GM19438 (cell line): ENCODE results near the gene SLC35D2.

Source experiments
- ATAC-seq: cut with Tn5 transposase; IDR thresholded peaks from one replicate; pipeline ENCODE4 v1.9.1; 2021; ENCODE audit warnings: low read depth; ENCODE audit not compliant: unreplicated experiment

SLC35D2 gene

DNA sequence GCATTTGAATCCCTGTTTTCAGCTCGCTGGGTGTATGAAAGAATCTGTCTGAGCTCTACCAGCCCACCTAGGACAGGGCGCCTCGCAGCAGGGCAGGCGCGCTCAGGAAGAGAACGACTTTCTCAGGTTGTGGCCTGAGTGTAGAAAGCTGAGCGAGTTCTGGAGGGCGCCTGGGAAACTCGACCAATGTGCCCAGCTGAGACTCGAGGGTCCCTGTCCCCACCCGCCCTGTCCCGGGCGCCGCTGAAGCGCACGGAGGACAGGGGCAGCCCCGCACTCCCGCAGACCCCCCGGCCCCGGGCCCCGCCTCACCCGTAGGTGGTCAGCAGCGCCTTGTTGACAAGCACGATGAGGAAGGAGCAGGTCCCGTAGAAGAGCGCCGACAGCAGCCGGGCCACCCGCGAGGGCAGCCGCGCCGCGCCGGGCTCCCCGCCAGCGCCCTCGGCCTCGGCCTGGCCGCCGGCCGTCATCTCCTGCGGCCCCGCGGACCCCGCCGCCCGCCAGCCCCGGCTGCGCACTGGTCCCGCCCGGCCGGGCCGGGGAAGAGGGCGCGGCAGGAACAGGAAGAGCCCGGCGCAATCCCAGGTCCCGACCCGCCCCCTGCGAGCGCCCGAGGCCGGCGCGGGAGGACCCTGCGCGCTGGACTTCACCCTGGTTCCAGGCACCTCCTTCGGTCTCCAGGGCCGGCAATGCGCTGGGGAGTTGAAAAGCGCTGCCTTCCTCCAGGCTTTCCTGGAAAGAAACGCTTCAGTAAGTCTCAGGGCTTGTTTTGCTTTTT lies at the start of gene SLC35D2:
TSS of gene SLC35D2 (minus strand) at position 547 of the 778 bp plus-strand sequence. CDS start at position 470, 77 bp downstream.
- peak; percentile 71 for ATAC-seq

GRCh38 chr9:96430377-96430776 lies 46.9 kb upstream of the SLC35D2 start:
- no peak for ATAC-seq

DNA sequence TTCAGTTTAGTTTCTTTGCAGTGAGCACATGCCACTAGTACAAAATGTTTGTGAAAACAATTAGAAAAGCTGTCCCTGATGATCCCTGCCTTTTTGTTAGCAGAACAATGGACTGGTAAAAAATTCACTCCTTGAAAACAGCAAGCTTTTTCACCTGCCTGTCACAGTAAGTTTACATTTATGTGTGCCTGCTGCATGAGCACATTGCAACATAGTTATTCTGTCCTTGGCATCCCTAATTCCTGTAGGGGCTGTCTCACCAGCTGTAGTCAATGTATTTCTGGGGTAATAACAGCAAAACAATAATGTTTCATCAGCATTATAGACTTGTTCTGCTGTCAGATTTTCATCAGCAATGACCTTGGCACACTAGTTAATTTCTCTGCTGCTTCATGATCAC lies 46.2 kb upstream of the SLC35D2 start:
- no peak for ATAC-seq

DNA sequence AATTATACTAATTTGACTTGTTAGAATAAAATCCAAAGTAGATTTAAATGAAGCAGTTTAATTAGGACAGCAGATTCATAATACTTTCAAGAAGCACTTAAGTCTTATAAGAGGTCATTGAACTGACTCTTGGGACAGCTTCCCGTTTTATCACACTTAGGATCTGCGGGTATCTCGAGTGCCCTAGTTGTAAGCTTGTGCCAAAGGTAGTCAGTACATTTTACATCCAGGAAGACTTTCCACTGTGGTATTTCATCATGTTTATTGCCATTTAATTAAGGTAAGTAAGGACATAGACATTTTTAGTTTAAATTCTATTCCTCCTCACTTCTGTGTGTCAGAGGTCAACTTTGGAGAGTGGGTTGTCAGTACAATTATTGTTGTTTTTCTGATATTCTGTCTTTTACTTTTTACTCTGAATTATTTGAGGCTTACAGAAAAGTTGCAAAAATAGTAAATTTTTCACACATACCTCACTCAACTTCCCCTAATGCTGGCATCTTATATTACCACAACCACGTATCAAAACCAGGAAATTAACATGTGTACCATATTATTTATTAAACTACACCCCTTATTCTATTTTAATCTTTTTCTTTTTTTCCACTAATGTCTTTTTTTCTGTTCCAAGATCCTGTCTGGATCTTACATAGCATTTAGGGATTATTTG lies 42.1 kb upstream of the SLC35D2 start:
- ATAC-seq, result no peak

DNA sequence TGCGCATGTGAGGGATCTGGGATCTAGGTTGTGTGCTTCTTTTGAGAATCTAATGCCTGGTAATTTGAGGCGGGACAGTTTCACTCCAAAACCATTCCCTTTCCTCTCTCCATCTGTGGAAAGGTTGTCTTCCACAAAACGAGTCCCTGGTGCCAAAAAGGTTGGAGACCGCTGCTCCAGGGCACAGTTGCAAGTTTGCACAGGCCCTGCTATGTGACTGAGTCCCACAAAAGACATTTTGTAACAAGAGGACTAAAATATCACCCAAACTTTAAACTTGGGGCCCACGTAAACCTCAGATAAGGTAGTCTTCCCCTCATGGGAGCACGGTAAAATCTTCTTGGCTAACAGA lies 40.5 kb upstream of the SLC35D2 start:
- no peak for ATAC-seq

DNA sequence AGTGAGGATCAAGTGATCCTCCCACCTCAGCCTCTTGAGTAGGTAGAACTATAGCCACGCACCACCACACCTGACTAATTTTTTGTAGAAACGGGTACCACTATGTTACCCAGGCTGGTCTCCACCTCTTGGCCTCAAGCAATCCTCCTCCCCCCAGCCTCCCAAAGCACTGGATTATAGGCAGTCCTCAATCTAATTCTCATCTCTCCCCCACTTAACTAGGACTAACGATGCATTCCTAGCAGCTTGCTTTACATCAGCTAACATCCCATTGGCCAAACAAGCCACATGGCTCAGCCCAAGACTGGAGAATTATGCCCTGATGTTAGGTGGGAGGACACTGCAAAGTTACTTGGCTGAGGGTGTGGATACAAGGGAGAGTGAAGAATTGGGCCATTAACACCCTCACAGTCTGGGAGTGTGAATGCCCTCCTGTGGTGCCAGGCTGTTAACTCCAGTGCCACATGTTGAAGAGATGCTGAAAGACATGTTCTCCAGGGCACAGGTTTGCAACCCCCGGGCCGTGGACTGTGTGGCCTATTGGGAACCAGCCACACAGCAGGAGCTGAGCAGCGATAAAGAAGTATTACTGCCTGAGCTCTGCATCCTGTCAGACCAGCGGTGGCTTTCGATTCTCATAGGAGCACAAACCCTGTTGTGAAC lies 39.9 kb upstream of the SLC35D2 start:
- no peak for ATAC-seq

DNA sequence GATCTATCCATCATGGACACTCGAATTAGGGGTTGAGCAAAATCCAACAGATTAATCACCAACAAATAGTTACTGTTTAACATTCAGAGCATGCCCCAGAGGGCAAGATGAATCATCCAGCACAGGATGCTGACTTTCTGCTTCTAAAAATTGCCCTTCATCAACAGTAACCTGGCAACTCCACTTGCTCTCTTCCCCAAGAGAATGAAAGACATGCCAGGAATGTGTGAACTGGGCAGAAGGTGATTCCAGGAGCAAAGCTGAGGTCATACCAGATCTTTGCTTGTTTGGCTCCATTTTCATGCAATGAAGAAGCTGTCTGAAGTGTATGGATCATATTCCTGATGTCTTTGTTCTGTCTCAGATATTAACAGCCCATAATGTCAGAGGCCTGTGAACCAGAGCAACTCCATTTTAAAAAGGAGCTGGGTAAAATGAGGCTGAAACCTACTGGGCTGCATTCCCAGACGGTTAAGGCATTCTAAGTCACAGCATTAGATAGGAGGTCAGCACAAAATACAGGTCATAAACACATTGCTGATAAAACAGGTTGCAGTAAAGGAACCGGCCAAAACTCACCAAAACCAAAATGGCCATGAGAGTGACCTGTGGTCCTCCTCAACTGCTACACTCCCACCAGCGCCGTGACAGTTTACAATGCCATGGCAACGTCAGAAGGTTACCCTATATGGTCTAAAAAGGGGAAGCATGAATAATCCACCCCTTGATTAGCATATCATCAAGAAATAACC lies 37.1 kb upstream of the SLC35D2 start:
- ATAC-seq, result no peak

- no peak for ATAC-seq
Observed at GRCh38 chr9:96419691-96419969, 36.1 kb upstream of the SLC35D2 start.

DNA sequence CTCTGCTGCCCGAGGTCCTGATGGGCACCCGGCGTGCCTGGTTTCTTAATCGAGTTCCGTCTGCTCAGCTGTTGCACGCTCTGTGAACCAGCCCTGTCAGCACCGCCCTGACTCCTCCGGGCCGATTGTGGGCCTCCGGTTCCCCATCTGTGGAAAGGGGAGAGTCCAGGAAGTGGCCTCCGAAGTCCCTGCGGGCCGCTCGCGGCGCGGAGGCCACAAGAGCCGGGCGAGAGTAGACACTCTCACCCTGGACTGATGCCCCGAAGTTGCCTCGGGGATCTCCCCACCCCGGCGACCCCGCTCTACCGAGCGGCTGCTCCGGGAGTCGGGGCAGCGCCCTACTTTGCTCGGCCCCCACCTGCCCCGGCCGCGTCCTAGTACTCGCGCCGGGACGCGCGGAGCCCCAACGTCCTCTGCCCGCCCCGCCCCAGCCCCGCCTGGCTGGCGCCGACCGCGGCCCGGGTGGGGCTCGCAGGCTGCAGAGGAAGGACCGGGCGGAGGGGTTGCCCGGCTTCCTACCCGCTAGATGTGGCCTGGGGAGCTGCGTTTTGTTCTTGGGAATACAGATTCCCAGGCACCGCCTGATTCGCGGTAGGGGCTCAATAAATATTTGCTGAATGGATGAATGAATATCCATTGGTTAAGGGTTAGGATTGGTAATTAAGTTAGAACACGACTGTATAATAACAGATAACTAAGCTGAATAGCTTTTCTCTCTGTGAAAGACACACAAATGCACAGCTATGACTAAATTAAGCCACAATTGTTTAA lies 35.6 kb upstream of the SLC35D2 start:
- ATAC-seq, result peak; percentile 38

- peak; percentile 55 for ATAC-seq
Observed at GRCh38 chr9:96418083-96418919, 34.8 kb upstream of the SLC35D2 start, which contains the start of gene ZNF367. Gene ZNF367, minus strand, starts transcription at chr9:96418370. Its CDS starts 338 bp downstream, at chr9:96418032.

GRCh38 chr9:96417661-96418082 lies 34.2 kb upstream of the SLC35D2 start:
- ATAC-seq, result no peak

- no peak for ATAC-seq
Observed at GRCh38 chr9:96417051-96417586, 33.6 kb upstream of the SLC35D2 start.

DNA sequence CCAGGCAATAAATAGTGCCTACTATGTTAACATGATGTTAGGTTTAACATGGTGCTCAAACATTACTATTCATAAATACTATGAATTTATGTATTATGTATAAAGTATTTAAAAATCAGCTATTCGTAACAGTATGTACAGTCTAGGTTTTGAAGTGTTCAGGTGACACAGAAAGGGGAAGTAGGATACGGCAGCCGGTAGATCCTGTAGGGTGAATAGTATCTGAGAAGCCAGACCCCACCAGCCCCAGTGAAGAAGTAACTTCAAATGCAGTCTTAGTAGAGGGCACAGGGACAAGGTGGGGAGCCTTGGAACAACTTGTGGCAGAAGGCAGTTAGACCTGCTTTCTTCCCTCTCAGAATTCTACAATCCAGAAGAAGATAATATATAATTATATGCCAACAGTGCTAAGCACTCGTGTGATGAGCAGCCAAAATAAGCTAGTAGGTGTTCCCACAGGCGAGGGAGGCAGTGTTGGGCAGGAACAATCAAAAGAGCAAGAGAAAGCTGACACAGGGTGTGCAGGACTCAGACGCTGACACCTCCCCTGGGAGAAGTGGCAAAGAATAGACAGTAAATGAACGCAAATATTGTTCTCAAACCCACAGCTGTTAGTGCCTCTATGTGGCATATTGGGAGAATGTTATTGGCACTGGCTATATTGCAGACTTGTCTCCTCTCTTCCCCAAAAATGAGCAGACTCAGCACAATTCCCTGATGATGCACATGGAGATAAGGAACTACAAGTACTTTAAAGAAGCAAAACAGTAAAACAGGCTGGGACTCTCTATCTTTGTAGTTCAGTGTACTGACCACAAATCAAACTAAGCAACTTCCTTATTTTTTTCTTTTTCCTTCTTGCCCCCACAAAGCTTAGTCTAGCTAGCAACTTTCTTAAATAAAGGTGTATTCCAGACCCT lies 30.1 kb upstream of the SLC35D2 start:
- ATAC-seq, result no peak

DNA sequence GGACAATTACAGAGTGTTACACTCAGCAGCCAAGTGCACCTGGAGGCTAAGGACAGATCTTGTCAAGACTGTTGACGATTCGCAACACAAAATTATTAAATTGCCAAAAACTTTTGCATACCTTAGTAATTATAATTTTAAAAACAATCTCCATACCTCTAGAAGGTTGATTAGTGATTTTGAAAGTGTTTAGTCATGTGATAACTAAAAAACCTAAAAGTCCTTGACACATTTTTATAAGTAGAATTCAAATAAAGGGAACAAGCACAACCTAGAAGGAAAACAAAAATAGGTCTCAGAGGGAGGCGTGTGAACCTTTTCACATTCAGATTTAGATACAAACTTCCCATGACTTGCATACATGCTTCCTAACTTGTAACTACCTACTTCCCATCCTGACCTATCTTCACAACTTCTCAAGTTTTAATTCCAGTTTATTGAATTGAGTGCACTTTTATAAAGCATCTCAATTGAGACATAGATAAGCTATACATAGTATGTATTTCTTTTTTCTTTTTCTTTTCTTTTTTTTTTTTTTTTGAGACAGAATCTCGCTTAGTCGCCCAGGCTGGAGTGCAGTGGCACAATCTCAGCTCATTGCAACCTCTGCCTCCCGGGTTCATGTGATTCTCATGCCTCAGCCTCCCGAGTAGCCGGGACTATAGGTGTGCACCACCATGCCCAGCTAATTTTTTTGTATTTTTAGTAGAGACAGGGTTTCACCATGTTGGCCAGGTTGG lies 28.8 kb upstream of the SLC35D2 start:
- no peak for ATAC-seq

DNA sequence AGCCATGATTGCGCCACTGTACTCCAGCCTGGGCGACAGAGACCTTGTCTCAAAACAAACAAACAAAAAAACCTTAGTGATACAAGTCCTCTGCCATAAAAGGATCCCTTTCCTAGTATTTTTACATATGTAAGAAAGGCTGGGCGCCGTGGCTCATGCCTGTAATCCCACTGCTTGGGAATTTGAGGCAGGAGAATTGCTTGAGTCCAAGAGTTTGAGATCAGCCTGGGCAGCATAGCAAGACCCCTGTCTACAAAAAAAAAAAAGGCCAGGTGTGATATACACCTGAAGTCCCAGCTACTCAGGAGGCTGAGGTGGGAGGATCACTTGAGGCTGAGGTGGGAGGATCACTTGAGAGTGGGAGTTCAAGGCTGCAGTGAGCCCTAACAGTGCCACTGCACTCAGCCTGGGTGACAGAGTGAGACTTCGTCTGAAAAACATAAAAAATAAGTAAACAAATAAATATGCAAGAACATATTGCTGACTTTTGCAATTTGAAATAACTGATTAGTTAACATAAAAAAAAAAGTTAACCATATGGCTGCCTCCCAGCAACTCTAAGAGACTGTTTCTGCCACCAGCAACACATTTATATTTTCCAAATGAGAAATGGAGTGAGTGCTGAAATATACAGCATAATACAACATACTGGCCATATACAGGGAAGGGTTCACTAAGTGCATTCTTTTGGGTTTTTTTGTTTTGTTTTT lies 27.8 kb upstream of the SLC35D2 start:
- no peak for ATAC-seq

- ATAC-seq, result no peak
Observed at GRCh38 chr9:96408409-96409280, 25.1 kb upstream of the SLC35D2 start.
